ENCODE measurements around the gene MEGF10. TPM values are rescaled to one million over a fixed set of nuclear protein-coding genes. Genes with fewer than 3 reads are reported as not detected.

The MEGF10 gene
- total and polyA plus RNA-seq, 10 donors: 0.02 to 2.2 (median 0.22) TPM

DNA sequence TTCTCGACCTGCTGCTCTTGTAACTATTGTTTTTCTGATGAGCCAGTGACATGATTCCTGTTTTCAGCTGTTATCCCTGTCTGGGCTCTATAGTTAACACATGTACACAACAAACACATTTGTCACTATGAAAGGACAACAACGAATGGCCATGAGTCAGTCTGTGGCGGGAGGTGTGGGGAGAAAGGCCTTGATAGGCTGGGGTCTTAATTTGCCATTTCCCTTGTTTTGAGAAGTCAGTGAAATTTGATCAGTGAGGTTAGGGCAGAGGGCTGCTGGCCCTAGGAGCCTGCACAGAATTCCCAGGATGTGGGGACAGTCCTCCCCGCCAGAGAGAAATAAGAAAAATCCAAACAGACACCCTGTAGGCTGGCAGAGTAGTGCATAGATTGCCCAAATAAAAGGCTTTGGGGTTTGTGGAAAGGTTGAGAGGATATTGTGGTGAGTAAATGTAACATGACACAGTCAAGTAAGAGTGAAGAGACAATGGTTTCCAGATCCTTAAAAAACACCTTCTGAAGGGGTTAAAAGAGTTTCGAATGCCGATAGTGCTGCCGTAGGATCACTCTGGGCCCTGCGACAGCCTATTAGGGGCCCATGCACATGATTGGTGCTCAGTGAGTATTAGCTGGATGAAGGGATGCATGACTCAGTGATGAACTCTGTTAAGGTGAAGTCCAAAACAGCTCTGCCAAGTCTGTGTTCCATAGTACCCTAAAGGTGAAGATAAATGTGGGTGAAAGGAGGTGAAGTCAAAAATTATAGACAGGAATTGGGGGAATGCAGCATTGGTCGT is 115.9 kb downstream of the MEGF10 start:
- H3K4me3 ChIP-seq: no peak overlapping the region
- TF ChIP-seq POLR2AphosphoS5 (IDR thresholded peaks at IDR 0.05) (no peak), POLR2A (IDR thresholded peaks at IDR 0.05) (no peak), CTCF (IDR thresholded peaks at IDR 0.05 in 8 of 11, conservative IDR thresholded peaks at IDR 0.05 in 3 of 11) (no peak)
- intact Hi-C loops (cut with DNase I; ENCODE audit: low total_unique reads): no loop called here
- no peaks in the 10 kb centered on the region for H3K9me3 ChIP-seq
- H3K27ac ChIP-seq: no peak overlapping the region
- WGBS, 5 donors: 66 to 81% (median 77%) methylated on average over 9 of the region's 9 CpGs
- no peaks in the 10 kb centered on the region for H3K27me3 ChIP-seq (replicated peaks in 1 of 7)
- no peaks in the 10 kb centered on the region for H3K36me3 ChIP-seq
- H3K4me1 ChIP-seq: peaks cover 0 to 7% (median 0%) of the 10 kb centered on the region in 6 donors
- DNase-seq: no peak

- Histone ChIP-seq H3K27ac (no peak overlapping the region), H3K4me3 (no peak overlapping the region), H3K4me1 (peaks cover 0 to 7% (median 0%) of the 10 kb centered on the region in 6 donors), H3K36me3 (no peaks in the 10 kb centered on the region), H3K9me3 (no peaks in the 10 kb centered on the region), H3K27me3 (replicated peaks in 1 of 7) (no peaks in the 10 kb centered on the region)
- no peak for TF ChIP-seq POLR2AphosphoS5 (IDR thresholded peaks at IDR 0.05)
- no peak for TF ChIP-seq POLR2A (IDR thresholded peaks at IDR 0.05)
- no peak for TF ChIP-seq CTCF (IDR thresholded peaks at IDR 0.05 in 8 of 11, conservative IDR thresholded peaks at IDR 0.05 in 3 of 11)
- WGBS, 5 donors: 78 to 91% (median 83%) methylated on average over 10 of the region's 10 CpGs
- intact Hi-C loops (cut with DNase I; ENCODE audit: low total_unique reads): no loop called here
- no peak for DNase-seq
Measured at GRCh38 chr5:127409246-127409917, 118.8 kb downstream of the MEGF10 start.

- DNase-seq: no peak
- intact Hi-C loops (cut with DNase I; ENCODE audit: low total_unique reads): no loop called here
- WGBS, 5 donors: 83 to 92% (median 87%) methylated on average over 15 of the region's 15 CpGs
Measured at GRCh38 chr5:127409921-127410675, 119.5 kb downstream of the MEGF10 start.

More at GRCh38 chr5:127409921-127410675, 119.5 kb downstream of the MEGF10 start:
- H3K4me3 ChIP-seq: no peak overlapping the region
- no peaks in the 10 kb centered on the region for H3K9me3 ChIP-seq
- H3K4me1 ChIP-seq: peaks cover 0 to 7% (median 0%) of the 10 kb centered on the region in 6 donors
- H3K36me3 ChIP-seq: no peaks in the 10 kb centered on the region
- no peak for TF ChIP-seq POLR2AphosphoS5 (IDR thresholded peaks at IDR 0.05)
- no peak for TF ChIP-seq POLR2A (IDR thresholded peaks at IDR 0.05)
- TF ChIP-seq CTCF (IDR thresholded peaks at IDR 0.05 in 8 of 11, conservative IDR thresholded peaks at IDR 0.05 in 3 of 11): no peak
- H3K27ac ChIP-seq: no peak overlapping the region
- no peaks in the 10 kb centered on the region for H3K27me3 ChIP-seq (replicated peaks in 1 of 7)

All from spleen (tissue), 11 donors.